ENCODE data around the gene CBX6.
A peak's percentile ranks its signal among the peaks of the same experiment; 100 is the strongest.

Gene CBX6

DNA sequence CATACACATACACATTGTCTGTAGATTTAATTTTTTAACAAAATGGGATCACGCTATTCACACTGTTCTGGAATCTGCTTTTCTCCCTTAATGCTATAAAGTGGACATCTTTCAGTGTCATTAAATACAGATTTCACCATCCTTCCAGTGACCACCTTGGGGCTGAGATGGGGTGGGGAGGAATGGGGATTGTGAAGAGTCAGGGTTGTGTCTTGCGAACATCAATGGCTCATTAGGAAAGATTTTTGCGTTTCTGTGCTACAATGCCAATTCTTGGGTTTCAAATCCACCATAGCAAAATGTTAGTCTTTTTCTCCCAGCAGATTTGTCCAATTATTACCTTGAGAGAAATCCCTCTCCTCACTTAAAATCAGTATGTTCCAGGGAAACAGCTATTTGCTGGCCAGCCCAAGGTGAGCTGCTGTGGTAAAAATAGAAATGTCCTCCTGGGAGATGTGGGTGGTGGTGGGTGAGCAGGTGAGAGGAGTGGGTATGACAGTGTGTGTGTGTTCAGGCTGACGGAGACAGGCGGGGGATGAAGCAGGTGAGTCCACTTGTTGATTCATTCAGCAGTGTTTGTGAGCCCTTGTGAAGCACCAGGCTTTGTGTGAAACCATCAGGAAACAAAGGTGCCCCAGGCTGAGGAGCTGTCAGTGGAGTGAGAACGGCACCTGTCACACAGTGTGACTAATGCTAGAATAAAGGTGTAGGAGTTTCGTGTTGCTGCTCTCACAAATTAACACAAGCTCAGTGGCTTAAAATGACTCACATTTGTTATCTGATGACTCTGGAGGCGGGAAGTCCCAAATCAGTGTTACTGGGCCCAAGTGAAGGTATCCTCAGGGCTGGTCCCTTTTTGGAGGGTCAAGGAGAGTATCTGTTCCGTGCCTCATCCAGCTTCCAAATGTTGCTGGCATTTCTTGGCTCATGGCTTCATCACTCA is 1.7 kb upstream of the CBX6 start:
- DNase-seq, result peak; percentile 83

DNA sequence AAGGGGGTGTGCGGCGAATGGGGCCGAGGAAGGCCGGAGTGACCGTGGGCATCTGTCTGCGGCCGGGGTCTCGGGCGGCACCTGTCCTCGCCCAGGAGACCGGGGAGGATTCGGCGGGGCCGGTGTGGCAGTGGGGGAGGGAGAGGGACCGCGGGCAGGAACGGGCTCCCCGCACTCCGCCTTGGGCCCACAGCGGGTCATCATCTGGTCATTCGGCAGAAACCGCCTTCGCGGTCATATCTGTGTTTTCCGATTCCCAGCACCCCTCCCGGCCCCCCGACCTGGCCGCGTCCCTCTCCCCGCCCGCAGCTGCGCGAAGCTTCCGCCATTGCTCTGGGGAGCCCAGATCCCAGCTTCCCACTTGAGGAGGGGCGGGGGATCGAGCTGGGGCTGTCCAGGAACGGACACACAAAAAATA is 824 bp upstream of the CBX6 start:
- DNase-seq, result no peak

DNA sequence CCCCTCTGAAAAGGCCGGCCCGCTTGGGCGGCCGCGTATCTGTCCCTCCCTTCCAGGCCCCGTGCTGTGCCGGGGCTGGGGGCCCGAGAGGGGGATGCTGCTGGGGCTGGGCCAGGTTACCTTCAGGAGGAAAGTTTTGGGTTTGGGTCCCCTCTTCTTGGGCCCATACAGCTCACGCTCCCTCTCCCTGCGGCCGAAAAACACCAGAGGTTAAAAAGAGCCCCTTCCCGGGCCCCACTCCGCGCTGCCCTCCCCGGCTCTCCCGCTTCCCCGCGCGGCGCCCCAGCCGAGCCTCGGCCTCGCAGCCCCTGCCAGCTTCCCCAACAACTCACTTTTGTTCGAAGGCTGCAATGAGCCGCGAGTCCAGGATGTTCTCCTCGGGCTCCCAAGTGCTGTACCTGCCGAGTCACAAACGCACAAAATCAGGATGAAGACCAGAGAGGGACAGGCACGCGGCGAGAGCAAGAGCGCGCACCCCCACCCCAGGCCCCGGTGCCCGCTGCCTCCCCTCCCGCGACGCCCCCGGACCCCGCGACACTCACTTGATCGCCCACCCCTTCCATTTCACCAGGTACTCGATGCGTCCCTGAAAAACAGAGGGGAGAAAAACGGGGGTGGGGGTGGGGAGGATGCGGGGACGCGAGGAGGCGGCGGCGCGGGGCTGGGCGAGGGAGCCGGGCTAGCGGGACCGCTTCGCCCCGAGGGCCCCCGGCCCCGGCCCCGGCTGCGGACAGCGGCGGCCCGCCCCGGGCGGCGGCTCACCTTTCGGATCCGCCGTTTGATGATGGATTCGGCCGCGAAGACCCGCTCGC is 450 bp downstream of the CBX6 start:
- peak; percentile 50 for DNase-seq

DNA sequence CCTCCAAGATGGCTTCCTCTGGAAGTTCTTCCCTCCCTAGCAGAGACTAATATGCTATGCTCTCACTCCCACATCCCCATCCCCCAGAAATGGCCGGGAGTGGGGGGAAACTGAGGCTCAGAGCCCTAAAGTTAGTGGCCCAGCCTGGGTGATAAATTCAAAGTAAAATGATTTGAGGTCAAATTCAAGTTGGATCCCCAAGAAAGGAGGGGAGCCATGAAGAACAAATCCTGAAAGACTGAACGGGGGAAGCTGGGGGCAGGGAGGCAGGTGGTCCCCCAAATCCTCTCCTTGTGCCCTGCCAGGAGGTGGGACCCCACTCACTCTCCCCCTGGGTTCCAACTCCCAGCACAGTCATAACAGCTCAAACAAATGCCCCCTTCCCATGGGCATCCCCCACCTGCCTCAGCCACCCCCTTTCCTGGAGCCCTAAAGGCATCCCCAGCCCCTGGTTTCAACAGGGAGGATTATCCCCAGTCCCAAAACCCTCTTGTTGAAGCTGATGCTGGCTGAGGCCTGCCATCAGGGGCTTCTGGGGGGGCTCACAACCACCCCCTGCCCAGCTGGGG is 1.1 kb downstream of the CBX6 start:
- no peak for DNase-seq

DNA sequence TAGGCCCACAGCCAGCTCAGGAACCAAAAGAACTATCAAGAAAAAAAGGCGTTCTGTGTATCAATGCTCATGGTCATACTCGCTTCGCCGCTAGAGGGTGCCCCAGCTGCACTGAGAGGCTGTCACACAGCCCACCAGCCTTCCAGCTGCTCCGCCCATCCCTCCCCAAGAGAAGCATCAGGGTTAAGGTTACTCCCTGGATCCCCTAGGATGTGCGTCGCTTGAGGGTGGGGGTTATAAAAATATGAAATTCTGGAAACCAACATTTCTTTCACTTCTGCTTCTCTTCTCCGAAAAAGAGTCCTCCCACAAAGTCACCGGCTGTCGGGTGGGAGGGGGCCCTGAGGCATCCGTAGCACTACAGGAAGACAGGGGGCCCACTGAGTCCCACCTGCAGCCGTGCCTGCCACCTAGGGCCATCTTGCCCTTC is 1.7 kb downstream of the CBX6 start:
- DNase-seq, result peak; percentile 91

DNA sequence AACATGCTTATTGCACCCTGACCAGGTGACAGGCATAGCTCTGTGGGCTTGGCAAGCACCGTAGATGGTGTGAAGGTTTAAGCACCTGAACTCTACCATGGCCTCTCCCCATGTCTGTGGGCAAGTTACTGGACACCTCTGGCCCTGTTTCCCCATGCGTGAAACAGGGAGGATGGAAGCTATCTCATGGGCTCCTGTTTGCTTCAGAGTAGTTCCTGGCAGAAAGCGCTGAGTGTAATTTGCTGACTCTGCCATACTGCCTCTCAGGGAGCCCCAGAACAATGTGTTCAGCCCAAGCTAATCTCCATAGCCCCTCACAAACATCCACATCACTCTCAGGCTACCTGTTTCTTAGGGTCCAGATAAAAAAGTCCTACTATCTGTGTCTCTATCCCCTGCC is 2.4 kb downstream of the CBX6 start:
- DNase-seq, result no peak

DNA sequence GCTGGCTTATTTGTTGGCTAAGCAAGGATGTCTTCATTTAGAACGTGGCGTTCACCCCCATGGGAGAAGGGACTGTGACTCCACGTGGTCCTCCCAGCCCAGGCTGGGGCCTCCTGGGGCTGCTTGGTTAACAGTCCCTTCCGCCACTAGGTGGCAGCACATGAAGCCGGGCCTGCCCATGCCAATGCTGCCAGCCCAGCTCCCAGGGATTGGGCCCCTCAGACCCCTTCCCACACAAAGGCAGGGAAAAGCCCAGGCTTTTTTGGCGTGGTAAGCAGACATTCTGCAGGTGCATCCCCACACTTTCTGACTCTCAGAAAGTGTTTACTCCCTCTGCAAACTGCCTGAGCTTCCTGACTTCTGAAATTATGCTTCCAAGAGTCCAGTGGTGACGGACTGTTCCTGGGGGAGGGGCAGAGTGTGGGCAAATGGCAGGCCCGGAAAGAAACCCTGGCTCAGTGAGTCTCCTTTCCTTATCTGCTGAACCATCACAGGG is 3.1 kb downstream of the CBX6 start:
- DNase-seq, result peak; percentile 86

DNA sequence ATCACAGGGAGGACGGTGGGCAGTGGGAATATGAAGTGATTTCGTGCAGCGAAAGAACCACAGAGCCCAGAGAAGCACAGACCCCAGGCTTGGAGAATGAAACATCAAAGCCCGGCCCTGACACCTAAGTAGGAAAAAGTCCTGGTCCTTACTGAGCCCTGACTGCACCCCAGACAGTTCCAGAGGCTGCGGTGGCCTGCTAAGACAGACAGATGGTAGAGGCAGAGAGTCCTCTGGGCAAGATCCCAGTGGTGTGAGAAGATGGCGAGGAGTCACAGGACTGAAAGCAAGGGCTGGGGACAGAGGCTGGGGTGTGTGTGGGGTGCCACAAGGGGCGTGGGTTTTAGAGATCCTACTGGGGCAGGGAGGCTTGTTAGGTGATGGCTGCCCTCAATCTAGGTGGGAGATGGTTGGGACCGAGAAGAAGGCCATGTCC is 3.7 kb downstream of the CBX6 start:
- DNase-seq, result no peak

DNA sequence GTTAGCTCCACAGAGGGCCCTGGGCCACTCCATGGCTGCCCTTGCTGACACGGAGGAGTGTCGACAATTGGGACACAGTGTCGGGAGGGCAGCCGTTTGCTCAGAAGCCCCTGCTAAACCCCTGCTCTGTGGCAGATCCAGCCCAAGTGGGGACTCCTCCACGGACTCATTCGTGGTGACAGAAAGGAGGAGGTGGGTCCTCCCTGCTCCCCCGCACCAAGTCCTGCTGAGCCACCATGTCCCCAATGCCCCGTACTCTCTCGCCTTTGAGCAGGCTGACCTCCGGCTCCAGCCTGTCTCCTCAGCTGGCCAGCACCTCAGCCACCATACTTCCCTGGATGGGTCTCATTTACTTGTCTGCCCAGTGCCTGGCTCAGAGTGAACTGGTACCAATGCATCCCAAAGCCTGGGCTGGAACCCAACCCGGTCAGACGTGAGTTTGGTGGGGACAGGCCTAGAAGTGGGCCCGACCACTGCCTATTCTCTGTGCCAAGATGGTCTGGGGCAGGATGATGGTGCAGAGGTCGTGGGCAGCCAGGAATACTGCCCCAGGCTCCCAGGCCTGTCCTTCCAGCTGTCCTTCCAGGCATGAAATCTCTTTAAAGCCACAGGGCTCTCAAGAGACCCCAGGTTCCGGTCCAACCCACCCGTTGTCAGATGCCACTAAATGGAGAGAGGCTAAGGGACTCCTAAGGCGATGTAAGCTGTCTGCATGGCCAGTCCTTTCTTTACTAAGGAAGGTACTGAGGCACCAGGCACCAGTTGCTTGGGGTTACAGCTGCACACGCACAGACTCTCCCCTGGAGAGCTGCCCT is 4.3 kb downstream of the CBX6 start:
- no peak for DNase-seq

DNA sequence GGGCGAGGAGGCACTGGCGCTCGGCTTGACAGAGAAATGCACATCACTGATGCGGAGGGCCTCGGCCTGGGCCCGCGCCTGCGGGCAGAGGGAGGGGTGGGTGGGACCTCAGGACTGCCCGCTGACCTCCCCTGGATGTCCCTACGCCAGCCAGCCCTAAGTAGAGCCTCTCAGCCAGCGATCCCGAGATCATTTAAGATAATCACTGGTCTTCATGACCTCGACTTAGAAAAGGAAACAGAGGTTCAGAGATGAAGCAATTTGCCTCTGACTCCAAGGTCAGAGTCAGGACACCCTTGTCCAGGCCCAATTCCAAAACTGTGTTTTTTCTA is 4.9 kb downstream of the CBX6 start:
- no peak for DNase-seq

DNA sequence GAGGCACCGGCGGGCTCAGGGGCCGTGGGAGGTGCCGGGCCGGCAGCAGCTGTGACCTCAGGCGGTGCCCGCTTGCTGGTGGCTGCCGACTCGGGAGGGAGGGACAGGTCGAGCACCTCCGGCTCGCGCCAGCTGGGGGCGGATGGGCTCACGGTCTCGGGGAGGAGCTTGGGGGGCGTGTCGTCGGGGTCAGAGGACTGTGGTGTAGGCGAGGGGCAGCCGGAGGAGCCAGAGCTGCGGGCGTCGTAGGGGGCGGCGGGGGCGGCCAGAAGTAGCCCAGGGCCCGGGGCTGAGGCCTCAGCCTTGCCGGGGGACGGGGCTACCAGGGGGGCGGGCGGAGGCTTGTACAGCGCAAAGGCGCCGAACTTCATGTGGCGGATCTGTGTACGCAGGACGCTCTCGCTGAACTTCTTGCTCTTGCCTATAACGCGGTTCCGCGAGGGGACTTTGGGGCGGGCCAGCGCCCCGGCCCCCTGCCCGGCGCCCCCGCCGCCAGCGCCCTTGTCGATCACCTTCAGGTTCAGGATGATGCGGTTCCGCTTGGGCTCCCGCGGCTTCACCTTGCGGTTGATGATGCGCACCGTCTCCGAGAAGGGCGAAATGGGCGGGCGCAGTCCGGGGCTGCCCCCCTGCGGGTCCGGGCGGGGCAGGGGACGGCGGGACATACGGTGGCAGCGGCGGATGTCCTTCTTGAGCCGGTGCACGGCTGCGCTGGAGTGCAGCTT is 5.5 kb downstream of the CBX6 start:
- no peak for DNase-seq

DNA sequence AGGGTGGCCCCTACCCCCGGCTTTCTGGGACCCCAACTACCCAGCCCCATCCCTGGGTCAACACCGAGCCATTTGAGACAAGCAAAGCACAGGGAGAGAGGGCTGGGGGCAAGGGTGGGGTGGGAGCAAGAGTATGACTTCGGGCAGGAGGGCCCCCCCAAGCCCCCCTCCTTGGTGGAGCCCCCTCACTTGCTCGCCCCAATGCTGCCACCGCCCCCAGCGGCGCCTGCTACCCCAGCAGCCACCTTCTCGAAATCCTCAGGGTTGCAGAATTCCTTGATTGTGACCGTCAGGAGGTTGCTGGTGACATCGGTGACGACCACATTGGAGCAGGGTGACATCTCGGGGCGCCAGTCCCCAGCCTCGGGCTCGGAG is 6.0 kb downstream of the CBX6 start:
- no peak for DNase-seq

DNA sequence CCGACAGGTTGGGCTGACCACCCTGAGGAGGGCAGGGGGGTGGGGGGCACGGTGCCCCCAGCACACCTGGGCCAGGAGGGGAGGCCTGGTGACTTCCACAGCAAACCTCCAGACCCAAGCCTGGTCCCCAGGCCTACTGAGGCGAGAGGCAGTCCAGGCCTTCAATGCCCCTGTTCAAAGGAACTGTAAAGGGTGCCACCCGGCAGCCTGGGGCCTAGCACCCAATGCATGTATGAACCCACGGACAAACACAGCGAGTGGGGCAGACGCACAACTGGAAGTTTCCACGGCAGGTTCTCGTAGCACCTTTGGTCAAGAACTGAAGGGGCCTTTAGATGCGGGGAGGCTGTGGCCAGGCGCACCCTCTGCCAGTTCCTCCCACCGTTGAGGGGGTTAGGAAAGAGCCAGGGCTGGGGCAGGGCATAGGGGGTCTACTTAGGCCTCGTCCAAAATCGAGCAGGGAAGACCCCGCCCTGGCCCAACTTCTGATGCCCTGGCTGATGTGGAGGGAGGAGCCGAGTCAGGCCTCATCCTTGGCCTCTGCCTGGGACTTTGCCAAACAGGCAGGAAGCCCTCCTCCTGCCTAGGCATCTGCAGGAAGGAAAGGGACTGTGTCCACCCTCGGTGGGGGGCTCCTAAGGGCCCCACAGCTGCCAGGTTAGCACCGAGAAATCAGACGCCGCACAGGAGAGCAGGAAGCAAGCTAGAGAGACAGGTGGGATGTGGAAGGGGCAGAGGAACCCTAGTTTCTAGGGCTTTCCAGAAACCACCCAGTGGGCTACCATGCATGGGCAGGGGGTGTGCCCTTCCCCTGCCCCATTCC is 6.6 kb downstream of the CBX6 start:
- no peak for DNase-seq

DNA sequence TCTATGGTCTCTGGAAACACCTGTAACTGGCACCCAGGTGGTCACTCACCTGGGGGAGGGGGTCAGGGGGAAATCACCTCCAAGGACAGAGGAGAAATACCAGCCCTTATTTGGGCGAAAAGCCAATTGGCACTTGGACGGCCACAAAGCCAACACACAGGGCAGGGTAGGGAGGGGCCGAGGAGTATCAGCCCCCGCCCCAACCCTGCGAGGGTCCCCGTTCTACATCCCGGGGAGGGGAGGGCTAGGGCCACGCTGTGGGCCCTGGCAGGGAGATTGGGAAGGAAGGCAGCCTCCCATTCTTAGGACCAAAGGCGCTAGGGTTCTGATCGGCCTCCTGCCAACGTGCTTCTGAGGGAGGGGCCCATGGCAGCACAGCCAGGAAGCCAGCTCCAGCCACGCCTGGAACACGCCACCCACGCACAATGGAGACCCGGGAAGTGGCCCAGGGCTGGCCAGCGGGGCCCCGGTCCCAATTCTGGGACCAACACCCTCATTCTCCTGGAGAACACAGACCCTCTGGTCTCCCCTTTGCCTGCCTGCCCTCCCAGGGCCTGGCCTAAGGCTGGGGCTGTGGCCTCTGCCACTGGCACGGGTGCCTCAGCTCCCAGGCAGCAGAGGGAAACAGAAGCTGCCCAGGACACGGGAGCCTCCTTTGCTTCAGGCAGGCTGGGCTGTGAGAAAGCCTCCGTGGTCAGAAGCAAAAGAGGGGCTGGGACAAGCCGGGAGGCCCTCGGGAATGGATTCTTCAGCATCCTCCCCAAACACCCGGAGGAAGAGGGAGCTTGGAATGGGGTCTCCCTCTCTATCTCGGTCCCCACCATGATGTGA is 7.4 kb downstream of the CBX6 start:
- DNase-seq, result no peak

DNA sequence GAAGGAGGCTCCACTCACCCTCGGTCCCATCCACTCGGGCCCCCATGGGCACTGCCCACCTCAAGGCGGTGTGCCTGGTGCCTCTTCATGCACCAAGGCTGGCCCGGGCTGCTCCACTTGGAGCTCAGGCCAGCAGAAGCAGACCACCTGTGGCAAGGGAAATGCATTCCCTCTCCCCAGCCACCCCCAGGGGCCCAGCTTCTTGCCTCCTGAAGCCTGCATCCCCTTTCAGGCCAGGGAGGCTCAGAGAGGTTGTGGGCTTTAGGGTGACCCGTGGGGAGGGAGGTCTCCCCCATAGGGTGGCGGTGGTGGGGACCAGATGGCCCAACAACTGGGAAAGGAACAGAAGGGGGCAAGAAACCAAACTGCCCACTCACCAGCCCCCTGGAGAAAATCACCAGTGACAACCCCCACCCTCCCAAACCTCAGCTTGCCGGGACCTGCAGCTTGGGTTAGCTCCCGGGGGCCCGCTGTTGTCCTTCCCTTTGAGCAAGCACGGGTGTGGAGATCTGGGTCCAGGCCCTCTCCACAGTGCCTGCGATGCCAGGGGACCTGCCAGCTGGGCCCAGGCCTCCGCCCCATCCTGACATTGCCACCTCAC is 8.4 kb downstream of the CBX6 start:
- no peak for DNase-seq

DNA sequence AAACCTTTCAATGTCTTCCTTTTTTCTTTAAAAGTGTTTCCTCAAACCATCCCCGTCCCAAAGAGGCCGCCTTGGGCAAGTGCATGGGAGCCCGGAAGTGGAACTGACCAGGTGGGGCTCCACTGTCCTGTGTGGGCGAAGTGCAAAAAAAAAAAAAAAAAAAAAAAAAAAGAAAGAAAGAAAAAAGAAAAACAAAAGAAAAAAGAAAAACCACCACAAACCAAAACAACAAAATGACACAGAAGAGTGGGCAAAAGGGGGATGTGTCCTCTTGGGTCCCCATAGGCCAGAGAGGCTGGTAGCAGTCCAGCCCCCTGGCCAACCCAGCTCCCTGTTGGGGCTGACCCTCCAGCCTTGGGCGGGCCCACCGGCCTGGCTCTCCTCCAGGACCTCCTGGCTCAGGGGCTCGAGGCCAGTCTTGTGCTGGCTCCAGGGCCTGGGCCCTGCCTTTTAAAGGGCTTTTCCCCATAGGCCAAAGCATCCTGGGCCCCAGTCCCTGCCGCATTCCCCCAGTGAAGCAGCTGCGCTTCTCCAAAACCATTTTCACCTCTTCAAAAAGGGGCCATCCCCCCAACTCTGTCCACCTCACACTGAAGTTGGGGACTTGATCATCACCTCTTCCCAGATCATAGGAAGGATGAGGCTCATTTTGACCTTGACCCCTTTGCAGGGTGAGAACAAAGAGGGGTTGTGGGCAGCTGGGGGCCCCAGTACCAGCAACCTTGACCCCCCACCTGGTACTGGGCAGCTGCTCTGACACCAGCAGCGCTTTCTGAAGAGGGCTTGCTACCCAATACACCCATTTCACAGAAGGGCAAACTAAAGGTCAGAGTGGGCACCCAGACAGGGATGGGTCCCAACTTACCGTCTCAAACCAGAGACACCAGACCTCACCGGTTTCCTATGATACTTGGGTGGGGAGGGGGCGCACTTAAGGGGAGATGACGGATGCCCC is 9.4 kb downstream of the CBX6 start:
- no peak for DNase-seq

DNA sequence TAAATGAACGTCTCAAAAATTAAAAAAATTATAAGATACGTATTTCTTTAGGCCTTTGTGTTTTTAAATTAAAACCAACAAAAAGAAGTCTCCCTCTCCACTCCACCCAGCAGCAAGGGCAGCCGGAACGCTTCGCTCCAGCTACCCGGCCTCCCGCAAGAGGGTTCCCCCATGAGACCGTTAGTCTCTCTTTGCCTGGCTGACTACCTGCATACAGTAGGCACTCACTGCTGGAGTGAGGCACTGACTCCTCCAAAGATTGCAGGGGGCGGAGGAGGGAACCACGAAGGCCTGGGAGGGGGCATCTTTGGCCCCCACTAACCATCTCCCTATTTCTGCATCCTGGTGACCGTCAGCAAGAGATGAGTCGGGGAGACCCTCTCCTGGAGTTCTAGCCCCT is 10.1 kb downstream of the CBX6 start:
- no peak for DNase-seq

DNA sequence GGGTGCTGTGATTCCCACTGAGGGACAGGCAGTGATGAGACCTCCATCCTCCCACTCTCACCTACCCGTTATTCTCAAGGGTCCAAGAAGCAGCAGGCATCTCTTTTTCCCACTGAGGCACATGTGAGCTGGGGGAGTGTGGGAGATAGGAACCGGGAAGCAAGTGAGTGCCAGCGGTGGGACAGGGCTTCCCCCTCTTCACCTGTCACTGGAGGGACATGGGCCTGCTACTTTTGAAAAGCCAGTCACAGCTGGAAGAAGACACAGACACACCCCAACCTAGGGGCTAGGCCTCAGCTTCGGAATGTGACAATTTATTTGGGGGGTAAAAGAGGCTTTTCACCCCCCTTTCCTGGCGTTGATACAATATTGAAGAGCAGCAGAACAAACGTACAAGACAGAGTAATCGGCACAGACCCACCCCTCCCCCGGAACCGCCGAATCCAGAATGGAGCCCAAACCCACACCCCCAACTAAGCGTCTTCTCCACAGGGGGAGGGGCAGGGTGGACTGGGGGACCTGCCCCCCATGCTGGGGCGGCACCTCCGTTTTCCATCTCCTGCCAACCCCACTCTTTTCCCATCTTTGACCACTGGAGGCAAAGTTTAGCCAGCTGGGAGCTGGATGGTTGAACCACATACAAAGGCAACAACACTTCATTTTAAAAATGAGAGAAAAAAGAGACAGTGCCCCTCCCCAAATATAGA is 10.7 kb downstream of the CBX6 start:
- DNase-seq, result no peak
